ENCODE measurements around the gene FAM120C. TPM values are rescaled to one million over a fixed set of nuclear protein-coding genes. Genes with fewer than 3 reads are reported as not detected.

The FAM120C gene
- total RNA-seq, 2 donors from 2014 or later: 6.2 to 7.8 TPM

DNA sequence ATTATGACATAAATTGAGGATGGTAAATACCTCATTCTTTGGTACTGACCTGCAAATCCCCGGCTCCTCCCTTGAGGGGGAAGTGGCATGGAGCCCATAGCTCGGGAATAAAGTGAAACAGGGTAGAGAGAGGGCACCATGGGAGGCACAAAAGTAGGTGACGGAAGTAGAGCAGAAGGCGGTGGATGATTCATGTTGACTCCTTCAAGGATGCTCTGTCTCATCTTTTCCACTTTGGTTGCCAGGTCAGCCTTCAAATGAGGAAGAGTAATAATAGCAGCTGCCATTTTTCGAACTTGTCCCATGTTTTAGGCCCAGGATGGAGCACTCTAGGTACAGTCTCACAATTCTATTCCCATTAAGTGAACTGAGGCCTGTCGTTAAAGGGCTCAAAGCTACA is 97.4 kb downstream of the FAM120C start:
- H3K27me3 Mint-ChIP-seq: no peaks in the 10 kb centered on the region
- no peaks in the 10 kb centered on the region for H3K9me3 Mint-ChIP-seq
- peak; percentile 28 for ATAC-seq (replicated peaks)
- peaks cover 18% of the 10 kb centered on the region for H3K36me3 Mint-ChIP-seq (ENCODE audit: low read depth)
- H3K27ac Mint-ChIP-seq: no peak overlapping the region
- no peaks in the 10 kb centered on the region for H3K4me1 Mint-ChIP-seq
- no peak overlapping the region for H3K4me3 Mint-ChIP-seq

DNA sequence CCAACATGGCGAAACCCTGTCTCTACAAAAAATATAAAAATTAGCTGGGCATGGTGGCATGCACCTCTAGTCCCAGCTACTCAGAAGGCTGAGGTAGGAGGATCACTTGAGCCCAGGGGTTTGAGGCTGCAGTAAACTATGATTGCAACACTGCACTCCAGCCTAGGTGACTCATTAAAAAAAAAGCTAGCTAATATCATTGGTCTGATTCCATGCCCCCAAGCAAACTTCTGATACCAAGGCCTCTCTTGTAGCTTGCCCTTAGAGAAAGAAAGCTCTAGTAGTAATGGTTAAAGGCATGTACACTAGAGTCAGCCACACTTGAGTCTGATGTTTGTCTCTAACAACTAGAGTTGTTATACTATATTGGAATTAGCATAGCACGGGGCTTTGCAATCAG is 106.2 kb downstream of the FAM120C start:
- ATAC-seq (replicated peaks): no peak
- Mint-ChIP-seq H3K9me3 (no peaks in the 10 kb centered on the region), H3K27me3 (no peaks in the 10 kb centered on the region), H3K4me3 (no peak overlapping the region), H3K36me3 (ENCODE audit: low read depth) (no peaks in the 10 kb centered on the region), H3K4me1 (no peaks in the 10 kb centered on the region), H3K27ac (no peak overlapping the region)

DNA sequence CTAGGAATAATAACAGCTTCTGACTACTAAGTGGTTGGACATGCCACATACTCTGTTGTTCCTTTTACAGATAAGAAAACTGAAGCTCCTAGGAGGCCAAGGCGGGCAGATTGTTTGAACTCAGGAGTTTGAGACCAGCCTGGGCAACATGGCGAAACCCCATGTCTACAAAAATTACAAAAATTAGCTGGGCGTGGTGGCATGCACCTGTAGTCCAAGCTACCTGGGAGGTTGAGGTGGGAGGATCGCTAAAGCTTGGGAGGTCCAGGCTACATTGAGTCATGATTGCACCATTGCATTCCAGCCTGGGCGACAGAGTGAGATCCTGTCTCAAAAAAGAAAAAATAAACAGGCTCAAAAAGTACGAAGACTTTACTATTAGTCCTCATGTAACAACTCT is 108.2 kb downstream of the FAM120C start:
- H3K36me3 Mint-ChIP-seq (ENCODE audit: low read depth): no peaks in the 10 kb centered on the region
- H3K9me3 Mint-ChIP-seq: no peaks in the 10 kb centered on the region
- no peaks in the 10 kb centered on the region for H3K4me1 Mint-ChIP-seq
- H3K27me3 Mint-ChIP-seq: no peaks in the 10 kb centered on the region
- no peak overlapping the region for H3K27ac Mint-ChIP-seq
- no peak for ATAC-seq (replicated peaks)
- H3K4me3 Mint-ChIP-seq: no peak overlapping the region

DNA sequence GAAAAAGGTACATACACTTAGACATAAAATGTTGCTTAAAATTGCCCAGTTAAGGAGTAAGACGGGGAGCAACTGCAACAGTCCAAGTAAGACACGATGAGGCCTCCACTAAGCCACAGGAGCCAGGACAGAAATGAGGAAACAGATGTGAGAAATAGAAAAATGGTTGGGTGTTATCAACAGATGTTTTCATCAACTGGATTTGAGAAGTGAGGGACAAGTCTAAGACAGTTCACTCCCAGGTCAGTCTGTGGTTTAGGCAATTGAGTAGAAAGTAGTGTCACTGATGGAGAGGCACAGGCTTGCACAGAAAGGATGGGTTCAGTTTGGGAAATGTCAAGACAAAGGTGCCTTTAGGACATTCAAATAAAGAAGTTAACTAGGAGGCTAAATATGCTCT is 115.3 kb downstream of the FAM120C start:
- H3K9me3 Mint-ChIP-seq: no peaks in the 10 kb centered on the region
- no peaks in the 10 kb centered on the region for H3K4me1 Mint-ChIP-seq
- no peak overlapping the region for H3K27ac Mint-ChIP-seq
- ATAC-seq (replicated peaks): no peak
- H3K27me3 Mint-ChIP-seq: no peaks in the 10 kb centered on the region
- H3K36me3 Mint-ChIP-seq (ENCODE audit: low read depth): no peaks in the 10 kb centered on the region
- H3K4me3 Mint-ChIP-seq: no peak overlapping the region

DNA sequence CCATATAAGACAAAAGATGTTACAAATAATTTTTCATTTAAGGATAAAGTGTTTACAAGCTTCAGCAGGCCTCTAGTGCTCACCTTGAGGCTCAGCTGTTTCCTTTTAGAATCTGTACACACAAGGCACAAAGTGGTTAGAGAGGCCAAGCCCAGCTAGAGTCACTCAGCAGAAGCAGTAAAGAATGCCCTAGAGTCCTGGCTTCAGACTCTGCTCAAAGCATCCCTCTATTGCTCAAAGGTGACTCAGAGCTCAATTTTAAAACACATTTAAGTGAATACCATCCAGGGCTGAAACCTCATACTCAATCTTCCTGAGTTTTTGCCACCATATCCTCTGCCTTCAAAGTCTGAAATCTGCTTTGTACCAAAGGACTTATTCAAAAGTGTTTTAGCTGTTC is 116.2 kb downstream of the FAM120C start:
- Mint-ChIP-seq H3K27me3 (no peaks in the 10 kb centered on the region), H3K27ac (no peak overlapping the region), H3K9me3 (no peaks in the 10 kb centered on the region), H3K36me3 (ENCODE audit: low read depth) (no peaks in the 10 kb centered on the region), H3K4me3 (no peak overlapping the region), H3K4me1 (no peaks in the 10 kb centered on the region)
- no peak for ATAC-seq (replicated peaks)

DNA sequence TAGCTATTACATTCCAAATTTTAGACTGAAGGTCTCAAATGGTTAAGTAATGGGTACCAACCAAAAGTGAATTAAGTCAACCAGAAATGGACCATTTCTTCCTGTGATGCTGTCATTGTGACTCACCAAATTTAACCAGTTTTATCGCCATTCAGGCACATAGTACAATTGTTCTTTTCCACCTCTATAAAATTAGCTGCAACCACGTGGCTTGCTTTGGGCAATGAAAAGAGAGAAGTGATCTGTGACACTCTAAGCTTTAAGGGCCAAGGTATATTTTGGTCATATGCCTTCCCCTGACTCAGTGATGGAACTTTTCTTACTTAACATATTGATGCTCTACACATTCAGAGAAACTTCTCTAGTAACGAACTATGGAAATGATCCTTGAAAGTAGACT is 118.5 kb downstream of the FAM120C start:
- ATAC-seq (replicated peaks): no peak
- Mint-ChIP-seq H3K9me3 (no peaks in the 10 kb centered on the region), H3K4me3 (no peak overlapping the region)

DNA sequence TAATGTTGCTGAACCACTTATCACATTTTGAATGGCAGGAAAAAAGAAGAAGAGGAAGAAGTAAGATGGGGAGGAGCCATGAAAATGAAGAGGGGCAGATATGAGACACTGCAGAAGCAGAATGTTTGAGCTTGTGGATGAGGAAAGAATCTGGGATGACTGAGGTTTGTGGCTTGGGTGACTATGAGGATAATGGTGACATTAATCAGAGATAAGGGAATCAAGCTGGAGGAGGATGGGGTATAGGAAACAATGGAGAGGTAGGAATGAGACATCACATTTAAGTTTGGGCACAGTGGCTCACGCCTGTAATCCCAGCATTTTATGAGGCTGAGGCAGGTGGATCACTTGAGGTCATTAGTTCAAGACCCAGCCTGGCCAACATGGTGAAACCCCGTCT is 119.7 kb downstream of the FAM120C start:
- Mint-ChIP-seq H3K9me3 (no peaks in the 10 kb centered on the region), H3K4me1 (no peaks in the 10 kb centered on the region), H3K36me3 (ENCODE audit: low read depth) (no peaks in the 10 kb centered on the region), H3K27me3 (no peaks in the 10 kb centered on the region), H3K27ac (no peak overlapping the region), H3K4me3 (no peak overlapping the region)
- ATAC-seq (replicated peaks): no peak

More for the DNA sequence above, 118.5 kb downstream of the FAM120C start:
- no peaks in the 10 kb centered on the region for H3K36me3 Mint-ChIP-seq (ENCODE audit: low read depth)
- H3K27me3 Mint-ChIP-seq: no peaks in the 10 kb centered on the region
- no peaks in the 10 kb centered on the region for H3K4me1 Mint-ChIP-seq
- no peak overlapping the region for H3K27ac Mint-ChIP-seq

DNA sequence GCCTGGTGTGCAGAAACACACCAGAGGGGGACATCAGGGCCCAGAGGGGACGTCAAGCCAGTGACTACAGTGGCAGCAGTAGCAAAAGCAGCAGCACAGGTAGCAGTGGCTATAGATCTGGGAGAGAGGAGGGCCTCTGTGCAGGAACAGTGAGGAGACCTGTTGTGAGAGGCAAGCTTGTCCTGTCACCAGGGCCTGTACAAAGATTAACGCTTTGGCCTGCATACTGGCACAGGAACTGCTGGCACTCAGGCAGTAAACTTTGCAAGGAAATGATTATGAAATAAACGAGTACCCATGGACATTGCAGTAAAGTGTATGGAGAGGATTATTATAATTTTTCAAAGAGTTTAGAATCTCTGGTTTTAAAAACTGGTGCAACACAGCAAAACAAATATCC is 133.3 kb downstream of the FAM120C start:
- Mint-ChIP-seq H3K27ac (no peak overlapping the region), H3K36me3 (ENCODE audit: low read depth) (no peaks in the 10 kb centered on the region), H3K27me3 (no peaks in the 10 kb centered on the region), H3K4me3 (no peak overlapping the region), H3K9me3 (no peaks in the 10 kb centered on the region), H3K4me1 (peaks cover 4% of the 10 kb centered on the region)
- ATAC-seq (replicated peaks): no peak

DNA sequence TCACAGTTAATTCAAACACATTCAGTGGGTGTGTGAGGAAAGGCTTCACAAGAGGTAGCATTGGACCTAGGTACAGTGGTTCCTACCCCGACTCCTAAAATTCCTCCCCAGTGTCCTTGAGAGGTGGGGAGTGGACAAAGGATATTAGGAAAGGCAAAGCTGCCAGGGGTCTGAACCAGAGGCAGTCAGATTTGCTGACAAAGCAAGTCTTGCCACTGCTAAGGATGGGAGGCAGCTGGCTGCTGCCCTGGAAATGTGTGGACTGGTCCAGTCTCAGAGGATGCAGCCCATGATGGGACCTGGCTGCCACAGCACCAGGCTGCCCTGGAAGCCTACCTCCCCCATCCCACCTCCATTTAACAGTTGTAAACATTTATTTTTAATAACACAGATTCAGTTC is 134.6 kb downstream of the FAM120C start:
- Mint-ChIP-seq H3K4me3 (no peak overlapping the region), H3K9me3 (no peaks in the 10 kb centered on the region), H3K27ac (no peak overlapping the region), H3K4me1 (peaks cover 4% of the 10 kb centered on the region), H3K27me3 (no peaks in the 10 kb centered on the region), H3K36me3 (ENCODE audit: low read depth) (peaks cover 2% of the 10 kb centered on the region)
- ATAC-seq (replicated peaks): no peak

DNA sequence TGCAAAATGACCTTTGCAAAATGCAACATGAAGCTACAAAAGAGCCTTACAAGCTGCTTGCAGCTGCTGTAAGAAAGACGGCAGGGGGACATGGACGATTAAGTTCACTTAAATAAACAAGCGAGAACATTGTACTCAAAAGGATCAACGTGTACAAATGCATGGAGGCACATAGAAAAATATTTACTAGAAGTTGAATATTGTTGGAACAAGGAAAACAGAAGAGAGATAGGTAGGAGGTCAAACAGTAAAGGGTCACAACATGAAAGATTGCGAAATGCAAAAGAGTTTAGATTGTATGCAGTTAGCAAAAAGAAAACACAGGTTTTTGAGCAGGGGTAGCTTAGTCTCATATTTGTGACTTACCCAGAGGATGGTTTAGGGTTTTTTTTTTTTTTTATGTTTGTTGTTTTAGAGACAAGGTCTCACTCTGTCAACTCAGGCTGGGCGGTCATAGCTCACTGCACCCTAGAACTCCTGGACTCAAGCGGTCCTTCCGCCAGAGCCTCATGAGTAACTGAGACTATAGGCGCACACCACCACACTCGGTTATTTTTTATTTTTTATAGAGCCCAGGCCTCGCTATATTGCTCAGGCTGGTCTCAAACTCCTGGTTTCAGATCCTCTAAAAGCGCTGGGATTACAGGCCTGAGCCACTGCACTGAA is 137.4 kb downstream of the FAM120C start:
- Mint-ChIP-seq H3K9me3 (no peaks in the 10 kb centered on the region), H3K4me3 (peak overlapping the region; percentile 94), H3K27me3 (no peaks in the 10 kb centered on the region), H3K4me1 (peaks cover 5% of the 10 kb centered on the region), H3K27ac (peak overlapping the region; percentile 96), H3K36me3 (ENCODE audit: low read depth) (peaks cover 27% of the 10 kb centered on the region)
- ATAC-seq (replicated peaks): no peak

DNA sequence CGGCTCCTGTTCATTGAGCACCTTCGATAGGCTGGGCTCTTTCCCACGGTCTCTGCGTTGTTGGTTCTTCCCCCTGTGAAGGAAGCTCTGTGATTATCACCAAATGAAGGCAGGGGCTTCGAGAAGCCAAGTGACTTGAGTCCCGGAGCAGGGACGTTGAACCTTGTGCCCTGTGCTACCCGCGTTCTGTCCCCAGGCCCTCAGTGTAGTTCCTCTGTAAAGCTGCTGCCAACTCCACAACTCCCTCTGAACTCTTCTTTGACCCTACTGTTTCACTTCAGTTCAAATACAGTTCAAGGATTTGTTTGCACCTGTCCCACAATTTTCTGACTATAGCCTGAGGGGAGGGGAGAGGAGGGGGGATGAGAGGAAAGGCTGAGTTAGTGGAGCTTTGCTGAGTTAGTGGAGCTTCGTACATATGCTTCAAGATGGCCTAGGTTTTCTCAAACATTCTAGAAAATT is 138.1 kb downstream of the FAM120C start:
- H3K27ac Mint-ChIP-seq: peak overlapping the region; percentile 96
- H3K4me1 Mint-ChIP-seq: peaks cover 8% of the 10 kb centered on the region
- peaks cover 35% of the 10 kb centered on the region for H3K36me3 Mint-ChIP-seq (ENCODE audit: low read depth)
- no peaks in the 10 kb centered on the region for H3K9me3 Mint-ChIP-seq
- no peak for ATAC-seq (replicated peaks)
- H3K27me3 Mint-ChIP-seq: no peaks in the 10 kb centered on the region
- peak overlapping the region; percentile 94 for H3K4me3 Mint-ChIP-seq

DNA sequence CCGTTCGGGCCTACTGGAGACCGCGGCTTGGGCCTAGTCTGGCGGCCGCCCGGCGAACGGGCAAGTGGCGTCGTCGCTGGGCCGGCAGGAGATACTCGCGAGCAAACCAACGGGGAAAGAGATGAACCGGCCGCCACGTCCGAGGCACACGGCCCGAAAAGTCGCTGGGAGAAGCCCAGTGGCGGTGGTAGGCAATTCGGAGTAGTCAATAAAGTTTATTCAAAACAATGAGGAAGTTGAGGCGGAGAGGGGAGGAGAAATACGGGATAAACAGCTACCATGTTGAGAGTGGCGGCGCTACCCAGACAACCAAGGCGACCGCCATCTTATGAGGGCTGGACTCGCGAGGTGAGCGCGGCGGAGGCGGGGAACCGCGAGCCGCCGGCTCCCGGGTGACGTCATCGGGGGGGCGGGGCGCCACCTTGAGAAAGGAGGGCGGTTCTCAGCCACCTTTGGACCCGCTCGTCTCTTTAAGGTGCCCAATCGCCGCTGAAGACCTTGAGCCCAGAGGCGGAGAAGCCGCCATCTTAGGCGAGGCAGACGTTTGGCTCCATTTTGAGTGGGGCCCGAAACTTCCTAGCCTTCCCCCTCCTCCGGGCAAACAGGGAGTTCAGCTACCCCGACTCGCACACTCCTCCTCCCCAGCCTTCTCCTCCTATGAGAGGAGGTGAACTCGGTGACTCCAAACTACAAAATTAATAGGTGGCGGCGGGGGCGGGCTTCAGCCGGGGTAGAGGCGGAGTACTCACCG is 138.8 kb downstream of the FAM120C start, which contains the start of gene PHF8:
TSS of gene PHF8 (minus strand) at position 348 of the 751 bp plus-strand sequence. CDS start 1,745 bp downstream, outside the sequence.
- Mint-ChIP-seq H3K9me3 (no peaks in the 10 kb centered on the region), H3K27me3 (no peaks in the 10 kb centered on the region), H3K4me3 (peak within 1 kb of the TSS; percentile 94), H3K36me3 (ENCODE audit: low read depth) (peaks cover 41% of the 10 kb centered on the region), H3K27ac (peak within 1 kb of the TSS; percentile 96), H3K4me1 (peaks cover 8% of the 10 kb centered on the region)
- ATAC-seq (replicated peaks): peak; percentile 89

DNA sequence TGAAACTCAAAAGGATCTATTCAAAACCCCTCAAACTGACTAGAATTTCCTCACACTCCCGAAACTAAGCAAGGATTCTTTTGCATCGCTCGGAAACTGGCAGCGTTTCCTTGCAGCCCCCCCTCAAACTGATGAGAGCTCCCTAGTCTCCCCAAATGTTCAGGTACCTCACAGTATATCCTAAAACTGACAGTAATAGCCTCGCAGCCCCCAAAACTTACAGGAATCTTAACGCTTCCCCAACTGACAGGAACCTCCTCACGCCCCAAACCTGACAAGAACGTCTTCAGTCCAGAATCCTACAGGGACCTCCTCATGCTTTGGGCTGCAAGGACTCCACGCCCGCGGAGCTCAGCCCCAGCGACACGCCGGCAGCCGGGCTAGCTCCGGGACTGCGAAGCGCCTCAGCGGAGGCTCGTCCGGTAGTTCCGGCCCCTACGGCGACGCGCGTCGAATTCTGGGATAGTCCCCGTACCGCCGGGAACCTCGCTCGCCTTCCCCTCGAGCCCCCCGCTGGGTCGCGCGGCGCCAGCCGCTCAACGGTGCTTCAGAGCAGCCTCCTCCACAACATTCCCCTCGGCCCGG is 139.4 kb downstream of the FAM120C start:
- ATAC-seq (replicated peaks): peak; percentile 17
- H3K27me3 Mint-ChIP-seq: no peaks in the 10 kb centered on the region

DNA sequence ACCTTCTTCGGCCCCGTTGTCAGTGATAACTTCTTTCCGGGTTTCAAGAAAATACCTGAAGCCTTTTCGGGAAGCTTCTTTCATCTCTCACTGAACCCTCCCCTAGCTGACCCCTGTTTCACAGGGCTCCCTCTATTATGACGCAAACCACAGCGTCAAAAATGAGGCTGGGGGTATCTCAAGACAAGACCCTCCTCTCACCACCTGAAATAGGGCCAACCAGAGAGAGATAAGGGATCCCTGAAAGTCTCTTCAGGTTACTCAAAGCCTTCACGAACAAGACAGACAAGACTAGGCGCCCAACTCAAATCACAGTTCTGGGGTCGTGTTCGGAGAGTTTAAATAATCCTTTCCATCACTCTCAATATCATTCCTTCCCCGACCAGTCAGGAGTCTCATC is 140.0 kb downstream of the FAM120C start:
- Mint-ChIP-seq H3K4me3 (peak overlapping the region; percentile 94), H3K27ac (peak overlapping the region; percentile 96), H3K36me3 (ENCODE audit: low read depth) (peaks cover 51% of the 10 kb centered on the region), H3K27me3 (no peaks in the 10 kb centered on the region), H3K9me3 (no peaks in the 10 kb centered on the region), H3K4me1 (peaks cover 8% of the 10 kb centered on the region)
- ATAC-seq (replicated peaks): no peak

More for the DNA sequence above, 139.4 kb downstream of the FAM120C start:
- Mint-ChIP-seq H3K9me3 (no peaks in the 10 kb centered on the region), H3K4me1 (peaks cover 8% of the 10 kb centered on the region), H3K27ac (peak overlapping the region; percentile 96), H3K36me3 (ENCODE audit: low read depth) (peaks cover 47% of the 10 kb centered on the region), H3K4me3 (peak overlapping the region; percentile 94)

DNA sequence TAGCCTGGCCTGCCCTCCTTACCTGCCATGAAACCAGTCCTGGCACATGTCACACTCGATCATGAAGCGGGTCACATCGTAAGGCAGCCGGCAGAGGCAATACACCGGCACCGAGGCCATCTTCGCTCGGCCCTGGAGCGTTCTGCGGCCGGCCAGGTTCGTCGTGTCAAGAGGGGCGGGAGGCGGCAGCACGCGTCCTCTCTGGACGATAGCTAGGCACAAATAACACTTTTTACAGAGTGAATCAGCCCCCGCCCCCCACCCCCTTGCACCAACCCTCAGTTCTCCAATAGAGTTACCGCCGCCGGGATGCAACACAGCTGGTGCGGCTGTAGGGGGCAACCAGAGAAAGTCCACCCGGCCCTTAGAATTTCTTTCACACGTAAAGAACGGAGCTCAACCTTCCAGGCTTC is 140.4 kb downstream of the FAM120C start:
- Mint-ChIP-seq H3K27ac (peak overlapping the region; percentile 96), H3K4me1 (peaks cover 8% of the 10 kb centered on the region), H3K4me3 (peak overlapping the region; percentile 94), H3K36me3 (ENCODE audit: low read depth) (peaks cover 54% of the 10 kb centered on the region), H3K27me3 (no peaks in the 10 kb centered on the region), H3K9me3 (no peaks in the 10 kb centered on the region)
- no peak for ATAC-seq (replicated peaks)

All from activated T-helper 17 cell treated with anti-CD3 and anti-CD28 coated beads, Interleukin-2, amount 50 U/mL, for 72 hours (primary cell).